OCI-LY1 (cell line): ENCODE results near the gene SH3RF3.

ENCODE experiments used
- H2AFZ ChIP-seq: fragments of 200-600 bp; sonication (generic), shearing (Covaris generic); 2 replicates; pipeline ENCODE4 v1.6.0; 2014; ENCODE audit warnings: antibody characterized with exemption, mild to moderate bottlenecking, low read length
- H3F3A ChIP-seq: fragments of 200-600 bp; sonication (generic), shearing (Covaris generic); 2 replicates; pipeline ENCODE4 v1.6.0; 2014; ENCODE audit warnings: mild to moderate bottlenecking, antibody characterized with exemption, low read length, moderate library complexity; ENCODE audit not compliant: insufficient read depth
- H3K27ac ChIP-seq: fragments of 200-600 bp; sonication (generic); 2 replicates; pipeline ENCODE4 v1.5.1; 2014; ENCODE audit warnings: low read length, mixed run types, mild to moderate bottlenecking, low read depth; ENCODE audit not compliant: poor library complexity, severe bottlenecking
- H3K27me3 ChIP-seq: fragments of 200-600 bp; sonication (generic); 2 replicates; pipeline ENCODE4 v1.6.0; 2014; ENCODE audit warnings: antibody characterized with exemption, mild to moderate bottlenecking, low read length, moderate library complexity; ENCODE audit not compliant: insufficient read depth
- H3K36me3 ChIP-seq: fragments of 200-600 bp; sonication (generic); 2 replicates; pipeline ENCODE4 v1.6.1; 2014; ENCODE audit warnings: mild to moderate bottlenecking, antibody characterized with exemption, low read length, moderate library complexity, mixed read lengths; ENCODE audit not compliant: insufficient read depth
- H3K4me1 ChIP-seq: fragments of 200-600 bp; sonication (generic); 2 replicates; pipeline ENCODE4 v1.5.1; 2014; ENCODE audit warnings: mild to moderate bottlenecking, low read length, moderate library complexity; ENCODE audit not compliant: insufficient read depth, severe bottlenecking
- H3K4me2 ChIP-seq: fragments of 200-600 bp; sonication (generic), shearing (Covaris generic); 2 replicates; pipeline ENCODE4 v1.6.1; 2014; ENCODE audit warnings: low read length
- H3K4me3 ChIP-seq: fragments of 200-600 bp; sonication (generic); 2 replicates; pipeline ENCODE4 v1.5.1; 2014; ENCODE audit warnings: low read length, low read depth, mild to moderate bottlenecking, mixed read lengths; ENCODE audit not compliant: poor library complexity, severe bottlenecking
- H3K79me2 ChIP-seq: fragments of 200-600 bp; shearing (Covaris generic); 2 replicates; pipeline ENCODE4 v1.6.1; 2016; ENCODE audit warnings: mixed run types, low read length, mixed read lengths; ENCODE audit not compliant: insufficient read depth
- H3K9ac ChIP-seq: fragments of 200-600 bp; sonication (generic), shearing (Covaris generic); 2 replicates; pipeline ENCODE4 v1.6.1; 2014; ENCODE audit warnings: mild to moderate bottlenecking, low read length, mixed read lengths
- H3K9me2 ChIP-seq: fragments of 200-600 bp; sonication (generic), shearing (Covaris generic); 2 replicates; pipeline ENCODE4 v1.6.1; 2014; ENCODE audit warnings: low read depth, mild to moderate bottlenecking, low read length, mixed read lengths
- H3K9me3 ChIP-seq: fragments of 200-600 bp; shearing (Covaris generic); 2 replicates; pipeline ENCODE4 v1.6.1; 2014; ENCODE audit warnings: low read length, mixed read lengths
- H4K20me1 ChIP-seq: fragments of 200-600 bp; sonication (generic), shearing (Covaris generic); 2 replicates; pipeline ENCODE4 v1.6.0; 2016; ENCODE audit warnings: mild to moderate bottlenecking, low read length; ENCODE audit not compliant: insufficient read depth
- CTCF ChIP-seq: fragments of 200-600 bp; sonication (generic), shearing (Covaris generic); IDR thresholded peaks from 2 replicates; pipeline ENCODE4 v1.5.1; 2017; ENCODE audit warnings: mild to moderate bottlenecking, antibody characterized with exemption, low read length, moderate library complexity, mixed read lengths
- EZH2 ChIP-seq: fragments of 200-600 bp; sonication (generic), shearing (Covaris generic); IDR thresholded peaks from 2 replicates; pipeline ENCODE4 v1.8.0; 2017; ENCODE audit warnings: borderline replicate concordance, mixed run types, mild to moderate bottlenecking, antibody characterized with exemption, low read length, moderate library complexity, mixed read lengths

Gene SH3RF3

GRCh38 chr2:109350526-109350925 lies 221.5 kb downstream of the SH3RF3 start:
- no peak overlapping the region for H3K9ac ChIP-seq
- H3K27ac ChIP-seq: no peak overlapping the region
- no peak overlapping the region for H3K4me2 ChIP-seq

GRCh38 chr2:109351164-109351756 lies 222.3 kb downstream of the SH3RF3 start:
- no peaks in the 10 kb centered on the region for H3K36me3 ChIP-seq
- H3K79me2 ChIP-seq: no peaks in the 10 kb centered on the region
- no peaks in the 10 kb centered on the region for H3K9me2 ChIP-seq
- H3K4me2 ChIP-seq: no peak overlapping the region
- no peak overlapping the region for H3K9ac ChIP-seq
- no peak overlapping the region for H2AFZ ChIP-seq
- no peaks in the 10 kb centered on the region for H3K4me1 ChIP-seq
- no peak overlapping the region for H3K27ac ChIP-seq
- no peak overlapping the region for H3K4me3 ChIP-seq
- TF ChIP-seq EZH2 (no peak), CTCF (no peak)
- H3K27me3 ChIP-seq: no peaks in the 10 kb centered on the region
- no peaks in the 10 kb centered on the region for H3K9me3 ChIP-seq
- no peaks in the 10 kb centered on the region for H4K20me1 ChIP-seq
- no peaks in the 10 kb centered on the region for H3F3A ChIP-seq

More at GRCh38 chr2:109350526-109350925, 221.5 kb downstream of the SH3RF3 start:
- no peak for TF ChIP-seq CTCF
- no peak for TF ChIP-seq EZH2
- H3K79me2 ChIP-seq: no peaks in the 10 kb centered on the region
- H4K20me1 ChIP-seq: no peaks in the 10 kb centered on the region
- no peaks in the 10 kb centered on the region for H3K36me3 ChIP-seq
- H3K4me1 ChIP-seq: no peaks in the 10 kb centered on the region
- H3K9me3 ChIP-seq: no peaks in the 10 kb centered on the region
- H3K9me2 ChIP-seq: no peaks in the 10 kb centered on the region
- no peak overlapping the region for H3K4me3 ChIP-seq
- H3K27me3 ChIP-seq: no peaks in the 10 kb centered on the region
- no peaks in the 10 kb centered on the region for H3F3A ChIP-seq
- H2AFZ ChIP-seq: no peak overlapping the region

GRCh38 chr2:109352056-109352897 lies 223.3 kb downstream of the SH3RF3 start:
- no peaks in the 10 kb centered on the region for H3K27me3 ChIP-seq
- H3K4me1 ChIP-seq: no peaks in the 10 kb centered on the region
- no peaks in the 10 kb centered on the region for H4K20me1 ChIP-seq
- no peak overlapping the region for H3K4me2 ChIP-seq
- H3K79me2 ChIP-seq: no peaks in the 10 kb centered on the region
- no peak overlapping the region for H3K9ac ChIP-seq
- H3K27ac ChIP-seq: no peak overlapping the region
- H3K9me2 ChIP-seq: no peaks in the 10 kb centered on the region
- H3F3A ChIP-seq: no peaks in the 10 kb centered on the region
- H3K36me3 ChIP-seq: no peaks in the 10 kb centered on the region
- TF ChIP-seq EZH2 (no peak), CTCF (no peak)
- no peak overlapping the region for H3K4me3 ChIP-seq
- no peak overlapping the region for H2AFZ ChIP-seq
- H3K9me3 ChIP-seq: no peaks in the 10 kb centered on the region
